Measurements from ENCODE around the gene SLC28A2. TPM values are rescaled to one million over a fixed set of nuclear protein-coding genes. Genes with fewer than 3 reads are reported as not detected.

Gene SLC28A2
- total RNA-seq, 1 experiment from 2014 or later, result not detected

- Histone ChIP-seq H3K27me3 (replicated peaks; ENCODE audit: insufficient read depth, low read depth, low read length, poor library complexity) (no peaks in the 10 kb centered on the region), H3K27ac (ENCODE audit: low read depth, low read length, poor library complexity, severe bottlenecking) (no peak overlapping the region), H3K9me3 (ENCODE audit: low read depth, low read length, poor library complexity, severe bottlenecking) (peaks cover 6% of the 10 kb centered on the region), H3K4me3 (ENCODE audit: low read depth, low read length, poor library complexity, severe bottlenecking) (no peak overlapping the region), H3K36me3 (ENCODE audit: insufficient read depth, low read length, poor library complexity, severe bottlenecking) (no peaks in the 10 kb centered on the region), H3K4me1 (ENCODE audit: insufficient read depth, low read length, poor library complexity, severe bottlenecking) (no peaks in the 10 kb centered on the region)
- BruUV-seq (replicated peaks), result no TSS peak
- no peak for DNase-seq (ENCODE audit: low spot score)
- ChIA-PET POLR2A (ENCODE audit: low non-redundant PET) (no interaction called here), CTCF (no interaction called here)
- no peak for TF ChIP-seq CTCF (conservative IDR thresholded peaks at IDR 0.05; ENCODE audit: low read depth, low read length)
- no peak for TF ChIP-seq EZH2 (IDR thresholded peaks at IDR 0.05; ENCODE audit: borderline replicate concordance, low read depth, low read length, poor library complexity, severe bottlenecking)
- intact Hi-C loops (cut with micrococcal nuclease; ENCODE audit: unreplicated experiment), result no loop called here
Observed at GRCh38 chr15:45230245-45230965, 21.6 kb upstream of the SLC28A2 start.

- ChIA-PET CTCF (no interaction called here), POLR2A (ENCODE audit: low non-redundant PET) (no interaction called here)
- Histone ChIP-seq H3K4me3 (ENCODE audit: low read depth, low read length, poor library complexity, severe bottlenecking) (no peak overlapping the region), H3K4me1 (ENCODE audit: insufficient read depth, low read length, poor library complexity, severe bottlenecking) (no peaks in the 10 kb centered on the region), H3K27me3 (replicated peaks; ENCODE audit: insufficient read depth, low read depth, low read length, poor library complexity) (no peaks in the 10 kb centered on the region), H3K9me3 (ENCODE audit: low read depth, low read length, poor library complexity, severe bottlenecking) (peaks cover 6% of the 10 kb centered on the region), H3K36me3 (ENCODE audit: insufficient read depth, low read length, poor library complexity, severe bottlenecking) (no peaks in the 10 kb centered on the region), H3K27ac (ENCODE audit: low read depth, low read length, poor library complexity, severe bottlenecking) (no peak overlapping the region)
- intact Hi-C loops (cut with micrococcal nuclease; ENCODE audit: unreplicated experiment), result no loop called here
- DNase-seq (ENCODE audit: low spot score), result no peak
- TF ChIP-seq CTCF (conservative IDR thresholded peaks at IDR 0.05; ENCODE audit: low read depth, low read length) (no peak), EZH2 (IDR thresholded peaks at IDR 0.05; ENCODE audit: borderline replicate concordance, low read depth, low read length, poor library complexity, severe bottlenecking) (no peak)
- no TSS peak for BruUV-seq (replicated peaks)
Observed at GRCh38 chr15:45231132-45231531, 20.9 kb upstream of the SLC28A2 start.

- TF ChIP-seq EZH2 (IDR thresholded peaks at IDR 0.05; ENCODE audit: borderline replicate concordance, low read depth, low read length, poor library complexity, severe bottlenecking) (no peak), CTCF (conservative IDR thresholded peaks at IDR 0.05; ENCODE audit: low read depth, low read length) (no peak)
- Histone ChIP-seq H3K27me3 (replicated peaks; ENCODE audit: insufficient read depth, low read depth, low read length, poor library complexity) (no peaks in the 10 kb centered on the region), H3K36me3 (ENCODE audit: insufficient read depth, low read length, poor library complexity, severe bottlenecking) (no peaks in the 10 kb centered on the region), H3K4me1 (ENCODE audit: insufficient read depth, low read length, poor library complexity, severe bottlenecking) (no peaks in the 10 kb centered on the region), H3K4me3 (ENCODE audit: low read depth, low read length, poor library complexity, severe bottlenecking) (no peak overlapping the region), H3K9me3 (ENCODE audit: low read depth, low read length, poor library complexity, severe bottlenecking) (peaks cover 6% of the 10 kb centered on the region), H3K27ac (ENCODE audit: low read depth, low read length, poor library complexity, severe bottlenecking) (no peak overlapping the region)
- intact Hi-C loops (cut with micrococcal nuclease; ENCODE audit: unreplicated experiment), result no loop called here
- no TSS peak for BruUV-seq (replicated peaks)
- POLR2A ChIA-PET (ENCODE audit: low non-redundant PET), result no interaction called here
- no peak for DNase-seq (ENCODE audit: low spot score)
- CTCF ChIA-PET, result no interaction called here
Observed at GRCh38 chr15:45231864-45232562, 20.0 kb upstream of the SLC28A2 start.
